GM12892 (cell line): ENCODE data around the gene ZNF691.
"Not testable (repeated sequence)": the region's sequence is repeated elsewhere in the genome, so short reads cannot be mapped to it uniquely, and the experiment has no call there.

ENCODE experiments used
- POLR2A ChIP-seq: IDR thresholded peaks from 2 replicates; pipeline ENCODE4 v1.6.1; 2011; ENCODE audit warnings: low read depth, low read length, control low read depth
- POLR2AphosphoS5 ChIP-seq: IDR thresholded peaks from 2 replicates; pipeline ENCODE4 v1.6.1; 2011; ENCODE audit warnings: low read depth, low read length, control low read depth
- TAF1 ChIP-seq: IDR thresholded peaks from 2 replicates; pipeline ENCODE4 v1.6.1; 2011; ENCODE audit warnings: low read depth, mild to moderate bottlenecking, control low read depth, low read length, borderline replicate concordance

GRCh38 chr1:42868466-42868865 is 22.1 kb downstream of the ZNF691 start:
- not testable (repeated sequence) for TF ChIP-seq POLR2A, POLR2AphosphoS5, TAF1
